K562 (cell line): ENCODE data around the gene IRF2BP2.

Source experiments
- E2F6 ChIP-seq, 2 experiments: IDR thresholded peaks; 2 replicates each; pipeline ENCODE4 v1.6.1; 2011; ENCODE audit warnings: borderline replicate concordance in 1 of 2, control low read depth in 1 of 2, low read depth in 1 of 2, low read length in 1 of 2, mild to moderate bottlenecking in 1 of 2, mixed read lengths in 1 of 2, moderate library complexity in 1 of 2; ENCODE audit not compliant: insufficient read depth in 1 of 2, insufficient read length in 1 of 2, poor library complexity in 1 of 2, severe bottlenecking in 1 of 2; ENCODE audit errors: extremely low read depth in 1 of 2
- NFYB ChIP-seq: IDR thresholded peaks from 2 replicates; pipeline ENCODE4 v1.6.1; 2011; ENCODE audit warnings: mild to moderate bottlenecking, moderate library complexity; ENCODE audit not compliant: insufficient read length; ENCODE audit errors: extremely low read depth

GRCh38 chr1:234659538-234659937 lies 49.6 kb upstream of the IRF2BP2 start:
- TF ChIP-seq E2F6 (IDR thresholded peaks at IDR 0.05; ENCODE audit: borderline replicate concordance in 1 of 2, extremely low read depth in 1 of 2, insufficient read depth in 1 of 2, insufficient read length in 1 of 2, low read depth in 1 of 2, low read length in 1 of 2, poor library complexity in 1 of 2, severe bottlenecking in 1 of 2) (no peak), NFYB (no peak)
